IPS-NIHi7 (cell line): ENCODE measurements around the gene ACSBG1.

Experiments used
- DNase-seq: peaks from one replicate; pipeline ENCODE4 v3.0.0; 2012; ENCODE audit warnings: mixed read lengths; ENCODE audit errors: extremely low spot score

The ACSBG1 gene

DNA sequence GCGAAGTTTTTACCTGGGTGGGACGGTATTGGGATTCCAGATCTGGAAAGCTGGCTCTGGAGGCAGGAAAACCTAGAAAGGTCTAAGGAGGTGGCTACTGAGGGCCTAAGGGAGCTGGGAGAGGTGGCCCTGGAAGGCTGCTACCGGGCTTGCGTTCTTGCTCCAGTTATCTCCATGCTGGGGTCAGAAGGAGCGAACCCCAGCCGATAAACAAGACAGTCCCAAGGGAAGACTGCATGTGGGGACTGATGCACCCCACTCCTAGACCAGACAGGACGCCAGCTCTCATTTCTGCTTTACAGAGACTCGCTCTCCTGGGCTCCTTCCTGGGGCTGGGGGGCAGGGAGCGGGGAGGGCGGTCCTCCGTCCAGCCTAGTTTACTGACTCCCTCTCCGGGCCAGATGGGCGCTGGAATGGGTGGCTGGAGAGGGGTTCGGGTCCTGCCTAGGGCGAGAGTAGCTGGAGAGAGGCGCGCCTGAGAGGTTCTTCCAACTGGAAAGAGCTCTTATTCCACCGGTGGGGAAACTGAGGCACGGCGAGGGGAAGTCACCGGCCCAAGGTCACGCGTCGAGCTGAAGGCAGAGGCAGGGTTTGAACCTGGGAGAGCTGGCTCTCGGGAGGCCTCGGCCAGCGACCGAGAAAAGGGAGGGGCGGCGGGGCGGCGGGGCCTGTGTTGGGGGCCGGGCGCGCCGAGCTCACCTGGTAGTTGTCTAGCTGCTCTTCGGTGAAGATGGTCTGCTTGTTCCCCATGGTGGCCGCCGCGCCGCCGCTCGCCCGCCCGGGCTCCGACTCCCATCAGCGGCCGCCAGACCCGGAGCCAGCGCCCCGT, 103.7 kb downstream of the ACSBG1 start:
- DNase-seq, result no peak

DNA sequence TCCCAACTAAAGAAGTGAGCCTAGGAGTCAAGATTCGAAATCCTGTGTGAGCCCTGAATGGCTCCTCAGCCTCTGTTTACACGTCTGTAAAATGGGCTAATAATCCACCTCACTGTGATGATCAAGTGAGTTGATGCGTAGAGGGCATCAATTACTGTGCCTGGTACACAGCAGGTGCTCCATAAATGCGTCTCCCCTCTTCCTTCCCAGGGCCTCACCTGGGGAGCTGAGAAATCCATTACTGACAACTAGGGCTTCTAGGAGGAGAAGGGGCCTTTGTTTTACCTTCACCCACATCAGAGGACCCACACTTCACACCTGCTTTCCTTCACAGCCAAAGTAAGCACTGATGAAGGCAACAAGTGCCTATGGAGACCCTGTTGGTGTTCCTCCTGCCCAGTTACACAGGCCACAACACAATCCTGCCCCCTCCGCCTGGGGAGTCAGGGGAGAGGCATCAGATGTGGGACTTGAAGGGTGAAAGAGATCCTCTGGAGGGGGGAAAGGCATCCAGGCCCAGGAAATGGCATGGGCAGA, 104.5 kb downstream of the ACSBG1 start:
- DNase-seq, result no peak

DNA sequence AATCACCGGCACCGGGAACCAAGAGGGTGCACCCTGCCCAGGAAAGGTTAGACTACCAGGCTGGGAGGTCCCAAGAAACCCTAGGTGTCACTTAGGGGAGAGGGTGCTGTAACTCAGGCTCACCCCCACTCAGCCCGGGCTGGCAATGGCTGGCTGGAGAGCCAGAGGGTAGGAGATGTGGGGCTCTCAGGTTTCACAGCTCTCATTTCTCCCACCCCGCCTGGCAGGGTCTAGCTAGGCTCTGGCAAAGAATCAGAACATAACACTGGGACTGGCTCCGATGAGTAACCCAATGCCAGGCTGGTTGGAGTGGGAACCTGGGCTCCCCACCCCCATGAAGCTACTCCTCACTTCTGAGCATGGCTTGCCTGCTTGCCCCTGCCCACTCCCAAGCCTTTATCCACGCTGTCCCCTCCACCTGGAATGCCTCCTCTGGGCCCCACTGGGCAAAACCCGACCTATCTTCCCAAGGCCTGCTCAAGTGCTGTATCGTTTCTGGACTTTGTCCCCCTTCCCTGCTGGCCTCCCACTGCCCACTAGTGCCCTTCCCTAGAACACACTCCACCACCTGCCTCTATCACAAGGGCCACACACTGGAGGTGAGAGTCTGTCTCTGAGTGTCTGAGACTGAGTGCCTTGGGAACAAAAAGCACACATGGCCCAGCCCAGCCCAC, 105.2 kb downstream of the ACSBG1 start:
- no peak for DNase-seq

DNA sequence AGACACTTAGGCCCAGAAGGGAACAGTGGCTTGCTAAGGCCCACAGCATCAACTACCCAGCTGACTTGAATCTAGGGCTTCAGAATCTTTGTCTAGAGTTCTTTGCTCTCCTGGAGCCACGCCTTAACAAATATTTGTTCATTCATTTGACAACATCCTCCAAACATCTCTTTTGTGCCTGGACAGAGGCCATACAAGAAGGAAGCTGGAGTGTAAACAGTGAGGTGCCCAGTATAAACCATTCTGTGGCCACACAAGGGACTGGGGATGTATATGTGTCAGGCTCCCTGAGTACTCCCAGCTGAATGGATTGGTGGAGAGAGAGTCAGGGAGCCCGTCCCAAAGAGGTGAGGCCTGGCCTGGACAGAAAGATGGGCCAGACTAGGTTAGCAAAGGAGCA, 106.5 kb downstream of the ACSBG1 start:
- DNase-seq, result no peak

DNA sequence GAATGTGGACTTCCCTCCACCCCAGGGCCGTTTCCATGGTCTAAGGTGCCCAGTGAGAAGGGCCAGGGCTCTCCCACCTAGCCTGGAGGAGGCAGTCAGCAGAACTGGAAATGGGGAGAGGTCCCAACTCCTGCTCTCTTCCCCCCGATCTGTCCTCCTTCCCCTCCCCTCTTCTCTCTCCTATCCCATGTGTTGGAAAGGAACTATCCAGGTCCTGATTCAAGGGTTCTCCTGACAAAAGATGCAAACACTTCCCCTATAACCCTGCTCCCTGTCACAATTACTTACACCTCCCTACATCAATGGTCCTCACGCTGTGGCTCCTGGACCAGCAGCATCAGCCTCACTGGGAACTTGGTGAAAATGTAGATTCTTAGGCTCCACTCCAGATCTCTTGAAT, 109.1 kb downstream of the ACSBG1 start:
- DNase-seq, result no peak

DNA sequence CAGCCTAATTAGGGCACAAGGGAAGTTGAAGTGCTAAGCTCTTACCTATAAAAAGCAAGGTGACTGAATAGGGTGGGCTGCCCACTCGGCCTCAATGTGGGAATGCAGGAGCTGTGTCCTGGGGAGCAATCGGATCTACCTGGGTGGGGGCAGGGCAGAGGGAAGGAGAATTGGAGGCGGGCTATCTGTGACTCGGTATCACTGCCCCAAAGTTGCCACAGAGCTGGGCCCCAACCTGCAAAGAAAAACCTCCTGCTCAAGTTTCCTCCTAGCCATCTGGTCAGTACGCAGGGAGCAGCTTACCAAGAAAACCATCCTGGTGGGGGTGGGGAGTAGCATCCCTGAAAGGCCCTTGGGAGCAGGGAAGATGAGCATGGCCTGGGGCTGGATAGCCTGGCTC, 113.8 kb downstream of the ACSBG1 start:
- no peak for DNase-seq
